Nasal cavity respiratory epithelium epithelial cell of viscerocranial mucosa (primary cell): ENCODE measurements around the gene TAF8. TPM values are rescaled to one million over a fixed set of nuclear protein-coding genes. Genes with fewer than 3 reads are reported as not detected.

Experiments
- total RNA-seq: library from RNA; depleted of rRNA; stranded (reverse); fragments of >200 nt; gene quantifications from 2 replicates; pipeline ENCODE4 v1.2.3, GENCODE V29; 2014

TAF8 gene
- 11.6 and 16.2 TPM in 2 replicates for total RNA-seq

DNA sequence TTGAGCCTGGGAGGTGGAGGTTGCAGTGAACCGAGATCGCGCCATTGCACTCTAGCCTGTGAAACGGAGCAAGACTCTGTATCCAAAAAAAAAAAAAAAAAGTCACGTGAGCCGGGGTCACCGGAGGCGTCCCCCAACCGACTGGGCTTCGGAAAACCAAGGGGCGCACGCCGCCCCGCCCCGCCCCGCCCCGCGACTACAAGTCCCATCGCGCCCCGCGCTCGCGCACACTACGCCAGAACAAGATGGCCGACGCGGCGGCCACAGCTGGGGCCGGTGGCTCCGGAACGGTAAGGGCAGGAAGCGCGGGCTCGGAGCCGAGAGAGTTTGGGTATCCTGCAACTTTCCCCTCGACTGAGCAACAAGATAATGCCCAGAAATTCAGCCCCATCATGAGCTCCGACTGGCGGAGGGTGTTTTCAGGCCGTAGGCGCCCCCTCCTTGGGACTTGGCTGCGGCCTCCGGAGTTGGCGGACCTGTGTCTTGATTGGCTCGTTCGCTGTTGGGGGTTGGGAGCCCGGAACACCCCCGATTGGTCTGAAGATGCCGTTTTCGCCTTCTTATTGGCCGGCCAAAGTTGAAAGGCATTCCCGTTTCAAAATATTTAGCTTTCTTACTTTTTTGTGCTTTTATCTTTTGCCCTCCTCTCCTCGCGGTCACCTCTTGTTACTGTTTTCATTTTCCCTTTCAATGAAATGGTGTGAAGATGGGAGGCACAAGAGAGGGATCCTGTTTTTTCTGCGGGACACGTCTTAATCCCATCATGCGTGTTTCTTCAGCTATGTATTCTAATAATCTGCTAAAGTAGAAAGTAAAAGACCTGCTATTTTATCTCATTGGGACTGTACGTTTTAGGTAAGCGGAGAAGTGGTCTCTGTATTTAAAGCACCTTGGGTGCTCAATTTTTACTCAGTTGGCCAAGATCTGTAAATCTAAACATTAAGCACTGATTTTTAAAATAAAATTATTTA is at the start of gene TAF8:
Gene TAF8 (plus strand): TSS at position 228 of the 971 bp plus-strand sequence. CDS start 18 bp downstream, at position 246.

Other genes starting within 250 kb of the TAF8 start
- gene USP49, start 155.1 kb upstream of the TAF8 start, total RNA-seq, result 2.1 and 3.6 TPM in 2 replicates
- 30.5 and 40.0 TPM in 2 replicates for gene MED20, start 129.4 kb upstream of the TAF8 start, total RNA-seq
- 27.0 and 32.9 TPM in 2 replicates for gene BYSL, start 129.0 kb upstream of the TAF8 start, total RNA-seq
- 7.9 and 38.7 TPM in 2 replicates for gene CCND3, start 108.7 kb upstream of the TAF8 start, total RNA-seq
- gene C6orf132, start 92.1 kb downstream of the TAF8 start, total RNA-seq, result 35.9 and 43.1 TPM in 2 replicates
- gene GUCA1A, start 122.8 kb downstream of the TAF8 start, total RNA-seq, result not detected in 2 replicates
- 0.78 and 2.1 TPM in 2 replicates for gene GUCA1B, start 144.4 kb downstream of the TAF8 start, total RNA-seq
- 71.3 and 91.2 TPM in 2 replicates for gene MRPS10, start 167.3 kb downstream of the TAF8 start, total RNA-seq